HEK293T (cell line): Measurements from ENCODE around the gene ANKRD44.

Source experiments
- ARNT ChIP-seq: fragments of 450-650 bp; IDR thresholded peaks from 2 replicates; pipeline ENCODE4 v1.6.1; 2017; ENCODE audit warnings: mild to moderate bottlenecking
- BHLHE40 ChIP-seq: fragments of 450-650 bp; IDR thresholded peaks from 2 replicates; pipeline ENCODE4 v1.6.1; 2016; ENCODE audit warnings: mild to moderate bottlenecking, moderate library complexity, borderline replicate concordance
- FOXA1 ChIP-seq: fragments of 450-650 bp; IDR thresholded peaks from 2 replicates; pipeline ENCODE4 v1.6.1; 2016; ENCODE audit warnings: mild to moderate bottlenecking
- HDGF ChIP-seq: fragments of 450-650 bp; IDR thresholded peaks from 2 replicates; pipeline ENCODE4 v1.6.1; 2017; ENCODE audit warnings: antibody characterized with exemption, borderline replicate concordance
- NFRKB ChIP-seq: fragments of 450-650 bp; IDR thresholded peaks from 2 replicates; pipeline ENCODE4 v1.6.1; 2016; ENCODE audit warnings: mild to moderate bottlenecking, moderate library complexity
- SP1 ChIP-seq: fragments of 450-650 bp; IDR thresholded peaks from 2 replicates; pipeline ENCODE4 v1.6.1; 2017
- SUZ12 ChIP-seq: fragments of 450-650 bp; IDR thresholded peaks from 2 replicates; pipeline ENCODE4 v1.6.1; 2016; ENCODE audit warnings: mild to moderate bottlenecking

GRCh38 chr2:197269815-197270214, 40.8 kb downstream of the ANKRD44 start:
- no peak for TF ChIP-seq BHLHE40
- no peak for TF ChIP-seq ARNT
- TF ChIP-seq HDGF: no peak
- no peak for TF ChIP-seq SP1
- TF ChIP-seq SUZ12: no peak
- no peak for TF ChIP-seq NFRKB
- TF ChIP-seq FOXA1: no peak
